ENCODE measurements around the gene KCNJ16.

KCNJ16 gene

GRCh38 chr17:70124723-70125122 lies 49.7 kb downstream of the KCNJ16 start:
- no peak overlapping the region for H3K4me3 ChIP-seq (ENCODE audit: low read depth, low read length)
- TF ChIP-seq CTCF (IDR thresholded peaks at IDR 0.05; ENCODE audit: low read depth, low read length): no peak

- TF ChIP-seq CTCF (IDR thresholded peaks at IDR 0.05; ENCODE audit: low read depth, low read length): no peak
These were observed 52.3 kb downstream of the KCNJ16 start for GRCh38 chr17:70127221-70127873.

GRCh38 chr17:70128727-70129238 lies 53.8 kb downstream of the KCNJ16 start:
- TF ChIP-seq CTCF (IDR thresholded peaks at IDR 0.05; ENCODE audit: low read depth, low read length): no peak
- H3K4me3 ChIP-seq (ENCODE audit: low read depth, low read length): no peak overlapping the region

More at GRCh38 chr17:70127221-70127873, 52.3 kb downstream of the KCNJ16 start:
- H3K4me3 ChIP-seq (ENCODE audit: low read depth, low read length): no peak overlapping the region

- no peak for TF ChIP-seq CTCF (IDR thresholded peaks at IDR 0.05; ENCODE audit: low read depth, low read length)
- H3K4me3 ChIP-seq (ENCODE audit: low read depth, low read length): no peak overlapping the region
These were observed 55.3 kb downstream of the KCNJ16 start for GRCh38 chr17:70130289-70130688.

- TF ChIP-seq CTCF (IDR thresholded peaks at IDR 0.05; ENCODE audit: low read depth, low read length): no peak
- H3K4me3 ChIP-seq (ENCODE audit: low read depth, low read length): no peak overlapping the region
These were observed 57.5 kb downstream of the KCNJ16 start for GRCh38 chr17:70132505-70132904.

- no peak for TF ChIP-seq CTCF (IDR thresholded peaks at IDR 0.05; ENCODE audit: low read depth, low read length)
These were observed 59.0 kb downstream of the KCNJ16 start for GRCh38 chr17:70134042-70134441.

GRCh38 chr17:70134777-70135176 lies 59.8 kb downstream of the KCNJ16 start:
- H3K4me3 ChIP-seq (ENCODE audit: low read depth, low read length): no peak overlapping the region
- TF ChIP-seq CTCF (IDR thresholded peaks at IDR 0.05; ENCODE audit: low read depth, low read length): no peak

More at GRCh38 chr17:70134042-70134441, 59.0 kb downstream of the KCNJ16 start:
- H3K4me3 ChIP-seq (ENCODE audit: low read depth, low read length): no peak overlapping the region

Data from WI38 (cell line).